Activated CD8-positive, alpha-beta memory T cell treated with anti-CD3 and anti-CD28 coated beads, Interleukin-2, amount 10 ng/mL, durations not matched to agents 7 days and 5 days (primary cell): ENCODE measurements around the gene GABRG3. TPM values are rescaled to one million over a fixed set of nuclear protein-coding genes. Genes with fewer than 3 reads are reported as not detected.

Source experiments
- ATAC-seq: fragments of 150-1000 bp; cut with Tn5 transposase; one replicate; pipeline ENCODE4 v1.10.0; 2021; ENCODE audit warnings: moderate library complexity
- CTCF ChIA-PET: fragments of 350-600 bp; sonication (Branson Sonifier 250); formaldehyde crosslinking; loops from one replicate; lab custom pipeline; 2021; ENCODE audit warnings: antibody characterized with exemption; lab: Charles Lee
- DNase-seq: peaks from one replicate; pipeline ENCODE4 v3.0.0-alpha.2; 2020
- H3K27ac Mint-ChIP-seq: one replicate; pipeline ENCODE4 v1.8.0; 2021; ENCODE audit warnings: mild to moderate bottlenecking, mixed read lengths
- H3K27me3 Mint-ChIP-seq: one replicate; pipeline ENCODE4 v1.8.0; 2021; ENCODE audit warnings: mixed read lengths
- H3K36me3 Mint-ChIP-seq: one replicate; pipeline ENCODE4 v1.8.0; 2021; ENCODE audit warnings: mild to moderate bottlenecking, mixed read lengths
- H3K4me1 Mint-ChIP-seq: one replicate; pipeline ENCODE4 v1.8.0; 2021; ENCODE audit warnings: mixed read lengths
- H3K4me3 Mint-ChIP-seq: one replicate; pipeline ENCODE4 v1.8.0; 2021; ENCODE audit warnings: mild to moderate bottlenecking, moderate library complexity, mixed read lengths
- H3K9me3 Mint-ChIP-seq: one replicate; pipeline ENCODE4 v1.8.0; 2022; ENCODE audit warnings: low read depth, mixed read lengths
- total RNA-seq, 2 experiments: library from RNA; stranded (reverse); gene quantifications; one replicate each; pipeline ENCODE4 v1.2.3, GENCODE V29; 2021

Gene GABRG3
- total RNA-seq, 2 experiments from 2014 or later: not detected

DNA sequence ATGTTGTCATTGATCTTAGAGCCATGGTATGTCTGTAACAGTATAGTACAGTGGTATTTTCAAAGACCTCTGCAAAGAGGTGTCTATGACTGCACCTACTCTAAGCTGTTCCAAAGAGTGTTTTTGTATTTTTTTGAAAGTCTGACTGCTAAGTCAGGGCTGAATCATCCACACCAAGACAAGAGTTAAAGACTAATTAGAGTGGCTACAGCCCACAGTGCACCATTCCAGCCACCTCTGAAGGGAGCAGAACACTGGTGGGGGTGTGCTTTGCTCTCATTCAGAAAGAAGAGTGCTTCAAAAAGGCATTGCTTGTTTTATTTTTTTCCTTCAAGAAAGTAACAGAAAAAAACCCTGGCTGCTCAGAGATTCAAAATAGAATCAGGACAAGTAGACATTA, 301.4 kb downstream of the GABRG3 start:
- Mint-ChIP-seq H3K4me1 (no peaks in the 10 kb centered on the region), H3K9me3 (peaks cover 16% of the 10 kb centered on the region), H3K36me3 (no peaks in the 10 kb centered on the region), H3K4me3 (no peak overlapping the region), H3K27me3 (no peaks in the 10 kb centered on the region), H3K27ac (no peak overlapping the region)
- CTCF ChIA-PET: no interaction called here
- DNase-seq (no peak), ATAC-seq (no peak)

DNA sequence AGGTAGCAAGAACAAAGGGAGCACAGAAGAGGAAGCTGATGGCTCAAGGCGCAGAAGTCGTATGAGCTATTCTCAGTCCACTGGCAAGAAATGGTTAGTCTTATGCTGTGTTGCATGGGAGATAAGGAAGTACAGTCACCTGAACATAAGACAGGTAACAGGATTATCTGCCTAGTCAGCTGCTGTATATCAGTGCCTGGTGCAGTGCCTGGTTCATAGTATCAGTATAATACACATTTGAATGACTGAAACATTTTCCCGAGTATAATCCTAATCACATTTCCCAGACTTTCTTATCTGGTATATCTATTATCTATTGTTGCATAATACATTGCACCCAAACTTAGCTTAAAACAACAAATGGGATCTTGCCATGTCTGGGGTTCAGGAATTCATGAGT, 302.5 kb downstream of the GABRG3 start:
- CTCF ChIA-PET: no interaction called here
- no peaks in the 10 kb centered on the region for H3K27me3 Mint-ChIP-seq
- no peak for ATAC-seq

DNA sequence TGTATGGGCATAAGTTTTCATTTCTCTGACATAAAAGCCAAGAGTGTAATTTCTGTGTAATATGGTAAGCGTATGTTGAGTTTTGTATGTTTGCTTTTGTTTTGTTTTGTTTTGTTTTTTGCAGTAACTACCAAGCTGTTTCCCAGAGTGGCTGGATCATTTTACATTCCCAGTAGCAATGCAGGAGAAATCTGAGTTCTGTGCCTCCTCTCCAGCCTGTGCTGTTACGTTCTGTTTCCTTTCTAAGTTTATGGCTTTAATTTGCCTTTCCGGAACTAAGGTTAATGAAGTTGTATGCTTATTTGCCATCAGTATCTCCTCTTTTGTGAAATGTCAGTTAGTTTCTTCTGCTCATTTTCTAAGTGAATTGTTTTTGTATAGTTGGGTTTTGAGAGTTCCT, 307.8 kb downstream of the GABRG3 start:
- DNase-seq (no peak), ATAC-seq (no peak)
- Mint-ChIP-seq H3K4me3 (no peak overlapping the region), H3K4me1 (no peaks in the 10 kb centered on the region), H3K9me3 (peaks cover 13% of the 10 kb centered on the region), H3K36me3 (no peaks in the 10 kb centered on the region), H3K27me3 (no peaks in the 10 kb centered on the region), H3K27ac (no peak overlapping the region)
- CTCF ChIA-PET: no interaction called here

More for the DNA sequence above, 302.5 kb downstream of the GABRG3 start:
- no peaks in the 10 kb centered on the region for H3K4me1 Mint-ChIP-seq
- H3K36me3 Mint-ChIP-seq: no peaks in the 10 kb centered on the region
- H3K9me3 Mint-ChIP-seq: peaks cover 15% of the 10 kb centered on the region
- no peak for DNase-seq
- H3K4me3 Mint-ChIP-seq: no peak overlapping the region
- no peak overlapping the region for H3K27ac Mint-ChIP-seq

DNA sequence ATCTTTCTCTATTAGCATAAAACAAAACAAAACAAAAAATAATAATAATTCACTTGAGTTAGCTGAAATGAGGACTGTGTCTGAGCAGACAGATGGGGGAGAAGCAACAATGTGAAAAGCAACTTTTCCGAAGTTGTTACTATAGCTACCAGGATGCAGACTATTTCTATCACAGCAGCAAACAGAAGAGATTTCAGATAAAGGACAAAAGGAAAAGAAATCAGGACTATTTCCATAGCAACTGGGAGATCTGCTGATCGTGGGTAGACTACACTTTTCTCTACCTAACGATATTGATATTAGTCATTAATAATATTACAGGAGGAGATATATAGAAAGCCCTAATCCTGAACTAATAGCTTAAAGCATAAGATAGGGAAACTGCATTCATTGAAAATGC, 321.7 kb downstream of the GABRG3 start:
- Mint-ChIP-seq H3K9me3 (peaks cover 8% of the 10 kb centered on the region), H3K27me3 (no peaks in the 10 kb centered on the region), H3K36me3 (no peaks in the 10 kb centered on the region), H3K27ac (no peak overlapping the region), H3K4me1 (no peaks in the 10 kb centered on the region), H3K4me3 (no peak overlapping the region)
- CTCF ChIA-PET: no interaction called here
- DNase-seq (no peak), ATAC-seq (no peak)

DNA sequence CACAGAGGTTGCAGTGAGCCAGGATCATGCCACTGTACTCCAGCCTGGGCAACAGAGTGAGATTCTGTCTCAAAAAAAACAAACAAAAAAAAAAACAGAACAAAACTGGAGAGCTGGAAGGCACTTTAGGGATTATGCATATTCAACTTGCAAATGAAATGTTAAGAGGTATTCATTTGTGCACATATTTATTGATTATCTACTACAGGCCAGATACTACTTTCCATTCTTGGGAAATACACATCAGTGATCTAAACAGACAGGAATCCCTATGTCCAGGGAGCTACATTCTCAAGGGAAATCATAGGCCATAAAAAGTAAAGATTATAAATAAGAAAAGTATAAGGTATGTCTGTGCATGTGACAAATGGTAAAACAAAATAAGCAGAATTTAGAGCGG, 322.6 kb downstream of the GABRG3 start:
- Mint-ChIP-seq H3K4me1 (no peaks in the 10 kb centered on the region), H3K9me3 (peaks cover 8% of the 10 kb centered on the region), H3K4me3 (no peak overlapping the region), H3K27ac (no peak overlapping the region), H3K27me3 (no peaks in the 10 kb centered on the region), H3K36me3 (no peaks in the 10 kb centered on the region)
- no peak for DNase-seq
- CTCF ChIA-PET: no interaction called here
- ATAC-seq: no peak

DNA sequence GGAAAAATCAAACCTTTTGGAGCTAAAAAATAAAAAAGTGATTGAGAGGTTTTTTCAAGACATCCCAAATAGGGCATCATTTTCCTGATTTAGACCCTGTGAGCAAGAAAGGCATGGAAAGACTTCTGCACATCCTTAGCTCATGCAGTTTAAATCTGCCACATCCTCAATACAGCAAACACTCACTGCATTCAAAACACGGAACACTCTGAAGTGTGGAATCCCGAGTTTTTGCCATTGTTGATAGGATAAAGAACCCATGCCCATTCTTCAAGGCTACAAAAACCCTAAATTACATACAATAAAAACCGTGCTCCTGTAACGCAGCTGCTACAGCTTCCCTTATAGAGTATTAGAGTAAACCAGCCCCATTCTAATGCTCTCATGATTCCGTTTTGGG, 346.8 kb downstream of the GABRG3 start:
- no peak overlapping the region for H3K4me3 Mint-ChIP-seq
- ATAC-seq: no peak
- H3K9me3 Mint-ChIP-seq: peaks cover 20% of the 10 kb centered on the region

DNA sequence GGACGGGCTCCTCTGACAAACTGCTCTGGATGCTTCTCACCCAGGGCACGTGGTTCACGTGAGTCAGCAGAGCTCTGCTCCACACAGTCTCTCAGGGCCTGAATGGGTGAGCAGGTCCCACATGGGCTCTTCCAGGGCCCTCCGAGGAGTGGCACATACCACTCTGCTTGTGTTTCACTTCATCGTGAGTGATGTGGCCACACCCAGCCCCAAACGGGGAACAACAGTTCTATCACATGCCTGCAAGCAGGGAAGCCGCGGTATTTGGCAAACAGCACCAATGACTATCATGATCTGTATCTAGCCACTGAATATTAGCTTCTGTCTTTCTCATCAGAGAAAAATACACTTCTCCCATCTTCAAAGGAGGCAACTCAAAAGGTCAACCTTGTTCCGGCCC, 352.8 kb downstream of the GABRG3 start:
- H3K36me3 Mint-ChIP-seq: no peaks in the 10 kb centered on the region
- ATAC-seq (no peak), DNase-seq (no peak)
- H3K27ac Mint-ChIP-seq: no peak overlapping the region
- peaks cover 17% of the 10 kb centered on the region for H3K9me3 Mint-ChIP-seq
- CTCF ChIA-PET: no interaction called here
- H3K27me3 Mint-ChIP-seq: no peaks in the 10 kb centered on the region
- no peak overlapping the region for H3K4me3 Mint-ChIP-seq
- no peaks in the 10 kb centered on the region for H3K4me1 Mint-ChIP-seq

More for the DNA sequence above, 346.8 kb downstream of the GABRG3 start:
- H3K27ac Mint-ChIP-seq: no peak overlapping the region
- CTCF ChIA-PET: no interaction called here
- no peaks in the 10 kb centered on the region for H3K27me3 Mint-ChIP-seq
- DNase-seq: no peak
- no peaks in the 10 kb centered on the region for H3K36me3 Mint-ChIP-seq
- H3K4me1 Mint-ChIP-seq: no peaks in the 10 kb centered on the region

DNA sequence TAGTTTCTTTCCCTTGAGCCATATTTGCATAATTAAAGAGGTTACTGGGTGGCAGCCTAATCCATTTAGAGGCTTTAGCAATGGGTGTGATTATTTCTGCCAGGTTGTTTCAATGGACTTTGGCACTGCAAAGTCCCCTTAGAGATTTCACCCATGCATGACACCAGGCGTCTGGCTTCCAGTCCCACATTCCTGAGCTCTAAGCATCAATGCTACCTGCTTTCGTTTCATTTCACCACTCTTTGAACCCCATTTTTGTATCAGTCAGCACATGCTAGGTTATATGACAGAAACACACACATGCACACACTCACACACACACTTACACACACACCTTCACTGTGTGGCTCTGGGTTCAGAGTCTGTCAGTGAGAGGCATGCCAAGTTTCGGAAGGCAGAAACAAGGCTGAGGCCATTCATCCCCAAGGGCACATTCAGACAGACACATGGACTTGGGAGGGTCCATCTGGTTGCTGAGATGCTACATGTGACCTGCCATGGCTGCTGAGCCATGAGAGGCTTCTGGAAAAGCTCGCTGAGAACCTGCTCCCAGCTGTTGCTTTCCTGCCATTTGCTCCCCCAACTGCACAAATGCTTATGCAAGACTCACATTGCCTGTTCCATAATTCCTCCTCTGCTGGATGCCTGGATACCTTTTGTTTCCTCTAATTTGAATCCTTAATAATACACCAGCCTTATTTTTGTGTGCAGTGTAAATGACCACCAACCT, 354.1 kb downstream of the GABRG3 start:
- Mint-ChIP-seq H3K4me3 (no peak overlapping the region), H3K36me3 (no peaks in the 10 kb centered on the region), H3K27ac (no peak overlapping the region), H3K27me3 (no peaks in the 10 kb centered on the region), H3K9me3 (peaks cover 9% of the 10 kb centered on the region), H3K4me1 (no peaks in the 10 kb centered on the region)
- CTCF ChIA-PET: no interaction called here
- DNase-seq (no peak), ATAC-seq (no peak)

DNA sequence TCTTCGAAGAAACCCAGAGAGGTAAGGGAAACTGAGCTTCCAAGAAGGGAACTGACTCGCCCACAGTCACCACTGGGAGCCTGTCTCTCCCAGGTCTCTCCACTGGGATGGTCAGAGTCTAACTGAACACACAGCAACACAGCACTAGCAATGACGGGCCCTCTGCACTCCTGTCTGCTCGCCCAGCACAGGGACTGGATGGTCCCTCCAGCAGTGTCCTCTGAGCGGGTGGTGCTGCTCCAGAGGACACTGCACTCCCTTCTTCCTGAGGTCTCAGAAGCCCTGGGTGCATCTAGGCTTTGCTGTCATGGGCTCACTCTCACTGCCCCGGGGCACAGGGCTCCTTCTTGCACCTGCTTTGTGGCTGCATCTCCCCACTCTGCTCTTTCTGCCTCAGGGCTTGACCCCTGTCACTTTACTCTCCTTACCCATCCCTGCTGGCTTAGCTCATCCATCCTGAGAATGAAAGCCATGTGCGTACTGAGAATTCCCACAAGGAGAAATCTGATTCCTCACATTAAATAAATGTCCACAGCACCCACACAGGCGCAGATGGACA, 356.6 kb downstream of the GABRG3 start:
- Mint-ChIP-seq H3K9me3 (peaks cover 5% of the 10 kb centered on the region), H3K4me3 (no peak overlapping the region), H3K27ac (no peak overlapping the region), H3K27me3 (no peaks in the 10 kb centered on the region), H3K36me3 (no peaks in the 10 kb centered on the region), H3K4me1 (no peaks in the 10 kb centered on the region)
- CTCF ChIA-PET: no interaction called here
- ATAC-seq: no peak
- no peak for DNase-seq

DNA sequence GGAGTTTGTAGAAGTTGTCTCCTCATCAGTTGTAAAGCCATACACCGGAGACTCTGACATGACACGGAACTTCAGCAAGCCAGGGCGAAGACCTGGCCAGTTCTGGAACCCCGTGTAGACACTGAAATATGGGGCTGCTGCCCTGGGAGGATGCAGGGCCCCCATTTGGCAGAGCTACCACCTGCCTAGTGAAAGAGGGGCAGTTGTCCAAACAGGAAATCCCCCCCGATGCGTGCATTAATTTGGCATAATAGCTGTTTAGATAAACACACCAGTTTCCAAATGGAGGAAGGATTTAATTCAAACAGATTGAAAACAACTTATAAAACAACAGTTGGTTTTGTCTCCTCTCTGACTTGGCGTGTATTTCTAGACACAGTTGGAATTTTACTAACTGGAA, 357.2 kb downstream of the GABRG3 start:
- H3K4me1 Mint-ChIP-seq: no peaks in the 10 kb centered on the region
- no peaks in the 10 kb centered on the region for H3K27me3 Mint-ChIP-seq
- no peak for DNase-seq
- no peak overlapping the region for H3K4me3 Mint-ChIP-seq
- H3K36me3 Mint-ChIP-seq: no peaks in the 10 kb centered on the region
- H3K9me3 Mint-ChIP-seq: peaks cover 4% of the 10 kb centered on the region
- no peak overlapping the region for H3K27ac Mint-ChIP-seq
- CTCF ChIA-PET: no interaction called here
- ATAC-seq: no peak

DNA sequence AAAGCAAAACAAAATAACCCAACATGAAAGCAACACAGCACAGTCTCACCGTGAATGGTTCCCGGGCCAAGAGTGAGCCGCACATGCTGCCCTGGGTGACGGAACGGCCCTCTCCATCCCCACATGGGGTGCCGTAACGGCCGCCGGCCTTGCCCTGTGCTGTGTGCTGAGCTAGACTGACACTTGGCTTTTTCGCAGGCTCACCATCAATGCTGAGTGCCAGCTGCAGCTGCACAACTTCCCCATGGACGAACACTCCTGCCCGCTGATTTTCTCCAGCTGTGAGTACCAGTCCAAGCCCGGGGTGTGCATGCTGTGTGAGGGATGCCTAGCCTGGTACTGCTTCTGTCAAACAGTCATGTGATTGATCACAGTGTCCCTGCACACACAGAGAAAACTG, 357.6 kb downstream of the GABRG3 start:
- H3K27me3 Mint-ChIP-seq: no peaks in the 10 kb centered on the region
- no peaks in the 10 kb centered on the region for H3K36me3 Mint-ChIP-seq
- ATAC-seq (no peak), DNase-seq (no peak)
- H3K4me1 Mint-ChIP-seq: no peaks in the 10 kb centered on the region
- no peak overlapping the region for H3K4me3 Mint-ChIP-seq
- peaks cover 4% of the 10 kb centered on the region for H3K9me3 Mint-ChIP-seq
- H3K27ac Mint-ChIP-seq: no peak overlapping the region
- CTCF ChIA-PET: no interaction called here

DNA sequence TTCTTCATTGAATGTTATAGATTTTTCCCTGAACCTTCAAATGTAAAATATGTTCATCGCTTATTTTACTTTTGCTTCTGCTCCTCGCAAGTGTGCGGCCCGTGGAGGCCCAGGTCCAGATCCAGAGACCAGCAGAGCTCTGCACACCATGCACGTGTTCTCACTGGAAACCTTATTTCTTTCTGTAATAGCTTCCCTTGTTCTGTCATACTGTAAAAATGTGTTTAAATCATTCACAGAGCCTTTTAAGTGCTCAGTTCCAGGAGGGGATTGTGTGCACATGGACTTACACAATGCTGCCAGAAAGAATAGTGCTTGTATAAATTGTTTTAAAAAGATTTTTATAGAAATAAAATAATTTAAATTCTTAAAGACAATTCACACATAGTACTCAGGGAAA, 359.3 kb downstream of the GABRG3 start:
- no peak overlapping the region for H3K27ac Mint-ChIP-seq
- H3K27me3 Mint-ChIP-seq: no peaks in the 10 kb centered on the region
- ATAC-seq: no peak
- H3K9me3 Mint-ChIP-seq: no peaks in the 10 kb centered on the region
- no peak overlapping the region for H3K4me3 Mint-ChIP-seq
- H3K36me3 Mint-ChIP-seq: no peaks in the 10 kb centered on the region
- no peaks in the 10 kb centered on the region for H3K4me1 Mint-ChIP-seq
- DNase-seq: no peak
- CTCF ChIA-PET: no interaction called here

DNA sequence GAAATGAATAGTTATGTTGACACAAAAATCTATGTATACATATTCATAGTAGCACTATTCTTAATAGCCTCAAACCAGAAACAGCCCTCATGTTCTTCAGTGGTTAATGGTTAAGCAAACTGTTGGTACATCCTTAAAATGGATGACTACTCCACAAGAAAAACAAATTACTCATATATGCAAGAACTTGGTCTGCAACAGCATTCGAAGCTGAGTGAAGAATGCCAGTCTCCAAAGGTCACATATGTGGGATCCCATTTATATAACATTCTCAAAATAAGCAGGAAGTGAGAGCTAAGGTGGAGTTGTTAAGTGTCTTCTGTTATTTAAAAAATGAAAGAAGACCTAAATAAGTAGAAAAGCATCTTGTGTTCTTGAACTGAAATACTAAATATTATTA, 365.7 kb downstream of the GABRG3 start:
- ATAC-seq: no peak
- Mint-ChIP-seq H3K4me1 (no peaks in the 10 kb centered on the region), H3K27ac (no peak overlapping the region), H3K9me3 (peaks cover 6% of the 10 kb centered on the region), H3K4me3 (no peak overlapping the region), H3K36me3 (no peaks in the 10 kb centered on the region), H3K27me3 (no peaks in the 10 kb centered on the region)
- DNase-seq: no peak
- CTCF ChIA-PET: no interaction called here

DNA sequence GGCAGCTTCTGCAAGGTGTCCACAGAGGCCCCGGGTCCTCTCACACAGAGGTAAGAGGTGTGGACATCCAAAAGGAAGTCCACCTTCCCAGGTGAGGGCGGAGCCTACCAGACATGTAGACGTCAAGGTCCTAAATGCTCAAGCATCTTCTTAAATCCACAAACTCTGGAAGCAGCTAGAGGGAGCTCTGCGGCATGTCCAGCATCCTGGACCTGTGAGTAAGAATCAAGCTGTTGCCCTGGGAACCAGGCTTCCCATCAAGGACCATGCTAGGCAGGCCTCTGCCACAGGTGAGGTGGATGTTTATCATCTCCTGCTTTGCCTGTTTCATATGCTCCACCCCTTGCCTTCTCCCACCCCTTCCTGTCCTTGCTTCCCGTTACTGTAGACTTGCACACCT, 368.2 kb downstream of the GABRG3 start:
- Mint-ChIP-seq H3K9me3 (peaks cover 7% of the 10 kb centered on the region), H3K36me3 (no peaks in the 10 kb centered on the region), H3K27ac (no peak overlapping the region), H3K4me3 (no peak overlapping the region), H3K4me1 (no peaks in the 10 kb centered on the region), H3K27me3 (no peaks in the 10 kb centered on the region)
- CTCF ChIA-PET: no interaction called here
- no peak for ATAC-seq
- DNase-seq: no peak
